ENCODE measurements around the gene VASH1.
A peak's percentile ranks its signal among the peaks of the same experiment; 100 is the strongest.

VASH1 gene

GRCh38 chr14:76772300-76773187 is 11.3 kb downstream of the VASH1 start:
- DNase-seq, result no peak

DNA sequence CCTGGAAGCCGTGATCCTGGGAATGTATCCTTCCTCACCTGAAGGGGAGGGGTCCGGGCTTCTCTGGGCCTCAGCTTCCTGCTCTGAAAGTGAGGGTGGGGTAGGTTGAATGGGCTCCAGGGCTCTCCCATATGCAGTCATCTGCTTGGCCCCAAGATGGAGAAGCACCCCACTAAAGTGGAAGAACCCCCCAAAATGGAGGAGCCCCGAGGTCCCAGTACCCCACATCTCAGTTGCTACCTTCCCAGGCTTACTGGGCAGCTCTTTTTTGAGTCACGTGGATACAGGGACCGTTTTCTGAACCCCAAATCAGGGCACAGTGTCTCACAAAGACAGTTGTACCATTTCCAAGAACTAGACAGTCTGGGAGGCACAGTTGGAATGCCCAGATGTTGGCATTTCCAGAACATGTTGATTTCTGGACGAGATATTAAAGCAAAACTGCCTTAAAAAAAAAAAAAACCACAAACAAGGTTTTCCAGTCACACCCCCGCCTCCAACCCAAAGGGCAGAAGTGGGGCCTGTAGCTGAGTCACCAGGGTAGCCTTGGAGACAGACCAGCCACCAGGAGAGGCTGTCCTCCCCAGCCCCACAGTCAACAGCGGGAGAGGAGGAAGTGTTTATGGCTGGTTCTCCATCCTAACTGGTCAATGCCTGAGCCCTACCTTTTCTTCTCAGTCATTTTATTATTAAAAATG is 12.1 kb downstream of the VASH1 start:
- no peak for DNase-seq

DNA sequence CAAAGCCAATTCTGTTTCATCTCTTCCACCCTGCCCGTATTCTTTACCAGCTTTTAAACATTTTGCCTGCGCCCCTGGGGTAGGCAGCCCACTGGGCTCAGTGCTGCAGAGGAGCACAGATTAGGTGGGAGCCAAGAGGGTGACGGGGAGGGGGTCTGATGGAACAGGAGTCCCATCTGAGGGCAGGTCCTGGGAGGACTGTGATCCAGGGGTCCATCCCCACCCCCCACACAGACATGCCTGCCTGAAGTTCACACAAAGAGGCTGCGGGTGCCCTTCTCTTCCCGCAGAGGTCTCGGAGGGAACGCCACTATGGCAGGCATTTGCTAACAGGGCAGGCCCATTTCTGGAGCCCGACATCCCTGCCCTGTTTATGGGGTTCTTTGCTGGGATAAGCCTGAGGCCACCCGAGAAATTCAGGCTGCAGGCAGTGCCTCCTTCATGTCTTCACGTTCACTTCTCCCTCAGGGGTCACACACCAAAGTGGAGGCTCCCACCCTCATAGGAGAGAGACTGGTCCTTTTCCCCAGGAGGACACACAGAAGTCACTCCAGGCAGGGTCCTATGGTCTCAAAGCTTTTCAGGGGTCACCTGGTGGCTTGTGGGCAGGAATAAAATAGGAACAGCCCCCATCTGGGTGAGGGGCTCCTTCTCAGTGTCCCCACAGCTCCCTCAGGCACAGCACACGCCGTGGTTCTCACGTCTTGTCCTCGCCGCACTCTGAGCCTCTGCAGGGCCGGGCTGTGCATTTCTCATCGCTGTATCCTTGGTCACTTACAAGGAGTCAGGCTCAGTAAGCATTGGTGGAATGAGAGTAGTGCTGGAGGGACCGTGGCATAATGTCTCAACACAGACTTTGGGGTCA is 12.9 kb downstream of the VASH1 start:
- DNase-seq, result no peak

GRCh38 chr14:76774821-76775694 is 13.8 kb downstream of the VASH1 start:
- DNase-seq, result no peak

DNA sequence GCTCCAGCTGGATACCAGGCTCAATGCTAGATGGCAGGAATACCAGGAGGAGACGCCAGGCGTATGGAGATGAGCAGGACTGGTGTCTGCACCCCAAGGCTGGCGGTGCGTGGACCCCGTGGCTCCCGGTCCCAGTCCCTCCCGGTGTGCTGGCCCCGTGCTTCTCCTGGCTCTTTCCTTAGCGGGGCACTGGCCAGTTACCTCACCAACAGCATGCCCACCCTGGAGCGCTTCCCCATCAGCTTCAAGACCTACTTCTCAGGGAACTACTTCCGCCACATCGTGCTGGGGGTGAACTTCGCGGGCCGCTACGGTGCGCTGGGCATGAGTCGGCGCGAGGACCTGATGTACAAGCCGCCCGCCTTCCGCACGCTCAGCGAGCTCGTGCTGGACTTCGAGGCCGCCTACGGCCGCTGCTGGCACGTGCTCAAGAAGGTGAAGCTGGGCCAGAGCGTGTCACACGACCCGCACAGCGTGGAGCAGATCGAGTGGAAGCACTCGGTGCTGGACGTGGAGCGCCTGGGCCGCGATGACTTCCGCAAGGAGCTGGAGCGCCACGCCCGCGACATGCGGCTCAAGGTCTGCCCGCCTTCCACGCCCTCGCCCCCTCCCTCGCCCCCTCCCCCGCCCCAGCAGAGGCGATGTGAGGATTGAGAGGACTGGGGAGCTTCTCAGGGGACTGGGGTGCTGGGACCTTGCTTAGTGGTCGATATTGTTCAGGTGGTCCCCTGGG is 14.6 kb downstream of the VASH1 start:
- no peak for DNase-seq

DNA sequence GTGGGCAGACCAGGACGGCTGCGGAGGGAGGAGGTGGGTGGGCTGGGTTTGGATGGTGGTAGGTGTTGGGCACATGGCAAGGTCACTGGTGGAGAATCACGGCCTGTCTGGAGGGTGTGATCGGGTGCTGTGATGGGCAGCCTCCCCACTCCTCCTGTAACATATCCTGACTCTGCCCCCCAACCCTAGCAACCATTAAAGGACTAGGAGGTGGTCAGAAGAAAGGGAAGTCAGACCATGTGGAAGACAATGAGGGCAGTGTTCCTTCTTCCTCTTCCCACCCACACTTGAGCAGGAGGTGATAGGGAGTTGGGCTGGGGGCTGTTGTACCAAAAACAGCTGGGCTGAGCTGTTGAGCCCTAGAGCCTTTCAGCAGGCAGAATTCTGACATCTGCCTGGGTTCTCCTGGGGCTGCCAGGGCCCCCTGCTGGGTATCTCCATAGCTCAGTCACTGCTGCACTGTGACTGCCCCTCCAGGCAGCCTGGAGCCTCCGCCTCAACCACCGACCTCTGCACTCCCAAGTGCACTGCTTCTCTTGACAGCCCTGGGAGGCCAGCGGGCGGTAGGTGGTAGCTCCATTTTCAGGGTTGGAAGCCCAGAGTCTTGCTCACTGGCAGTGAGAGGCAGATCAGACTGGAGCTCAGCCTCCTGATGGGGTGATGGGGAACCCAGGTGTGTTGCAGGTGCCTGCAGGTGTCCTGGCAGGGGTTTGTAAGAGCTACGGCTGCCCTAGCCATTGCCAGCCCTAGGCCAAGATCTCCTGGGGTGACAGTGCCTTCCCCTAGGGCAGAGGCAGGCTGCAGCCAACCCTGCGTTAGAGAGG is 15.4 kb downstream of the VASH1 start:
- peak; percentile 16 for DNase-seq

- DNase-seq, result no peak
Measured at GRCh38 chr14:76777721-76778120, 16.5 kb downstream of the VASH1 start.

- DNase-seq, result no peak
Measured at GRCh38 chr14:76778546-76779215, 17.4 kb downstream of the VASH1 start.

GRCh38 chr14:76779221-76780057 is 18.2 kb downstream of the VASH1 start:
- DNase-seq, result no peak

DNA sequence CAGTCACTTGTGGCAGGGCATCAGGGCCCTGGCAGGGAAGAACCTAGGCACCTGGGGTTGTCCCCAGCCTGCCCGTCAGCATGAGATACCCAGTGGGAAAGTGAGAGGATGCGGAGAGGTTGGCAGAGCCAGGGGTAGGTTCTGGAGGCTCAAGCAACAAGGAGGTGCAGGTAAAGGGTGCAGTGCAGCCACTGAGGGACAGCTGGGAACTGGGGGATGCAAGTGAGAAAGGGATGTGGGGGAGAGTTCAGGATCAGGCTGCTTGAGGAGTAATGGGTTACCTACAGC is 18.7 kb downstream of the VASH1 start:
- DNase-seq, result no peak

- DNase-seq, result no peak
Measured at GRCh38 chr14:76780360-76780759, 19.1 kb downstream of the VASH1 start.

- no peak for DNase-seq
Measured at GRCh38 chr14:76780875-76781647, 19.8 kb downstream of the VASH1 start.

GRCh38 chr14:76781648-76782051 is 20.4 kb downstream of the VASH1 start:
- DNase-seq, result no peak

DNA sequence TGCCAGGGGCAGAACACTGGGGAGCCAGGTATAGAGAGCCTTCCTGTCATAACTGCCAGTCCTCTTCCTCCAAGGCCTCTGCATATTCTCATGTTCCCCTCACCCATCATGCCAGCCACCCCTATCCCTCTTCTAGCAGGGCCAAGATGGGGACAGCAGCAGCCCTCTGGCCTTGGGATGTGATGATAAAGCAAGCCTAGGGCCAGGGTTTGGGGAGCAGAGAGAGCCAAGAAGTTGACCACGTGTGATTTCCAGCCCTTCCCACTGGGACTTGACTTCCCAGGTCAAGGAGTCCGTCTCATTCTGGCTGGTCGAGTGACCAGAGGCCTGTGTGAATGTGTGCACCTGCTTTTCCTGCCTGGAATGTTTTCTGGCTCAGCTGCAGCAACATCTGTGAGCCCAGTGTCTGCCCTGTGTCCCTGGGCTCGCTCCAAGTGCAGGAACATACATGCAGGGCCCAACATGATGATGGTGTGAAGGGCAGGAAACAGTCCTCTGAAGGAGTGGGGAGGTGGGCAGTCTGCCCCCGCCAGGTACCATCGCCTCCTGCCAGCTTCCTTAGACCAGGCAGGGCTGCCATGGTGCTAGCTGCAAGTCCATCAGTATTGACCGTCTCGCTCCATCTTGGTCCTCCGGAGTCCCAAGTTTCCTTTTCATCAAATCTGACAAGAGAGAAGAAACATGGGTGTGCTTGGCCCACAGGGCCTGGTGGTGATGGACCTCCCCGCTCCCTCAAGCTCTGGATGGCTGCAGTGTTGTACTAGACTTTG is 21.0 kb downstream of the VASH1 start:
- no peak for DNase-seq

DNA sequence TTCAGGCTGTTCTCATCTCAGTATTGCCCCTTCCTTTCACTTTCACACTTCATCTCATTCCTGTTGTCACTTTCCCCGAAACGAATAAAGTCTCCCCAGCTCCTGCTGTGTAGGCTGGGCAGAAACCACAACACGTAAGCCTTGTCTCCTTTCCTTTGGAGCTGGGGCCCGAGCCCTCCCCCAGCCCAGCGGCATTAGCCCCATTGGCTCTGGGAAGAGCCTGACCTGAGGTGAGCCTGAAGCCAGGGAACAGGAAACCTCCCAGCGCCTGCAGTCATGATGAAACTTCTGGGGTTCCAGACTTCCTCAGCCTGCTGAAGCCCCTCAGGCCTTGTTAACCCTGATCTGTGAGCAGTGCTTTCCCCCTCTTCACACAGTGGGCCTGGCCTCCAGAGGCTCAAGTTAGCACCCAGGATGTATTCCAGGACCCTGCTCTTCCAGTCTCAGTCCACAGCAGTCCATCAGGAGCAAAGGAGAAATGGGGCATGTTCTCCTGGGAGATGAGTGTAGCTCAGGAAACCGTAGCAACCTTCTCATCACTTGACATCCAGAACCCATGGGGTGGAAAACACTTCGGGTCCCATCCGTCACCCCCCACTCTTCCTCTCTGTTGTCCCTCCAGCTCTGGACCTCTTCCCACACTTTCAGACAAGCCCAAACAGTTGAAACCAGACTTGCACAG is 21.8 kb downstream of the VASH1 start:
- DNase-seq, result no peak

GRCh38 chr14:76784266-76784874 is 23.1 kb downstream of the VASH1 start:
- no peak for DNase-seq

GRCh38 chr14:76784881-76785280 is 23.6 kb downstream of the VASH1 start:
- peak; percentile 47 for DNase-seq
